ENCODE measurements around the gene SUDS3. TPM values are rescaled to one million over a fixed set of nuclear protein-coding genes. Genes with fewer than 3 reads are reported as not detected.

SUDS3 gene
- total and polyA plus RNA-seq, 4 donors: 6.7 to 22.8 (median 12.3) TPM

- Histone ChIP-seq H3K27me3 (ENCODE audit: control insufficient read depth in 4 of 4, insufficient read depth in 4 of 4, low read length in 3 of 4) (no peaks in the 10 kb centered on the region), H3K9me3 (ENCODE audit: control insufficient read depth in 4 of 4, low read length in 3 of 4) (no peaks in the 10 kb centered on the region), H3K27ac (ENCODE audit: low read depth in 1 of 2, low read length in 2 of 2) (no peak overlapping the region), H3K36me3 (ENCODE audit: control insufficient read depth in 4 of 4, insufficient read depth in 3 of 4, low read depth in 1 of 4, low read length in 3 of 4) (no peaks in the 10 kb centered on the region), H3K4me1 (ENCODE audit: control insufficient read depth in 4 of 4, insufficient read depth in 4 of 4, low read length in 3 of 4) (no peaks in the 10 kb centered on the region), H3K4me3 (ENCODE audit: low read depth in 1 of 3, low read length in 3 of 3) (no peak overlapping the region), H3K9ac (ENCODE audit: low read depth in 1 of 2, low read length in 2 of 2) (no peak overlapping the region)
- 40% methylated on average over 2 of the region's 2 CpGs for WGBS
- no peak for TF ChIP-seq JUND (IDR thresholded peaks at IDR 0.05)
- no peak for TF ChIP-seq NR2F2 (IDR thresholded peaks at IDR 0.05)
- no peak for DNase-seq (ENCODE audit: low spot score)
These were observed 34.3 kb upstream of the SUDS3 start for GRCh38 chr12:118342090-118342489.

- DNase-seq (ENCODE audit: low spot score): no peak
- H3K4me1 ChIP-seq (ENCODE audit: control insufficient read depth in 4 of 4, insufficient read depth in 4 of 4, low read length in 3 of 4): peaks cover 0 to 3% (median 0%) of the 10 kb centered on the region in 4 donors
- H3K9me3 ChIP-seq (ENCODE audit: control insufficient read depth in 4 of 4, low read length in 3 of 4): no peaks in the 10 kb centered on the region
- no peaks in the 10 kb centered on the region for H3K27me3 ChIP-seq (ENCODE audit: control insufficient read depth in 4 of 4, insufficient read depth in 4 of 4, low read length in 3 of 4)
- no peak overlapping the region for H3K4me3 ChIP-seq (ENCODE audit: low read depth in 1 of 3, low read length in 3 of 3)
- TF ChIP-seq YY1 (IDR thresholded peaks at IDR 0.05) (no peak), ZBTB33 (IDR thresholded peaks at IDR 0.05) (no peak), SP1 (IDR thresholded peaks at IDR 0.05) (no peak), HNF4A (conservative IDR thresholded peaks at IDR 0.05) (no peak), MAX (IDR thresholded peaks at IDR 0.05) (no peak), JUND (IDR thresholded peaks at IDR 0.05) (no peak)
- no peak overlapping the region for H3K27ac ChIP-seq (ENCODE audit: low read depth in 1 of 2, low read length in 2 of 2)
- H3K36me3 ChIP-seq (ENCODE audit: control insufficient read depth in 4 of 4, insufficient read depth in 3 of 4, low read depth in 1 of 4, low read length in 3 of 4): no peaks in the 10 kb centered on the region
- no peak overlapping the region for H3K9ac ChIP-seq (ENCODE audit: low read depth in 1 of 2, low read length in 2 of 2)
These were observed 31.5 kb upstream of the SUDS3 start for GRCh38 chr12:118344829-118345228.

GRCh38 chr12:118345355-118345754 lies 31.0 kb upstream of the SUDS3 start:
- TF ChIP-seq YY1 (IDR thresholded peaks at IDR 0.05) (no peak), HNF4G (IDR thresholded peaks at IDR 0.05) (no peak), ATF3 (IDR thresholded peaks at IDR 0.05) (no peak), RAD21 (IDR thresholded peaks at IDR 0.05) (no peak), NR2F2 (IDR thresholded peaks at IDR 0.05) (no peak), CTCF (IDR thresholded peaks at IDR 0.05; ENCODE audit: low read depth, low read length, missing input control) (no peak), FOXA1 (IDR thresholded peaks at IDR 0.05) (no peak), FOXA2 (IDR thresholded peaks at IDR 0.05) (no peak), REST (IDR thresholded peaks at IDR 0.05) (no peak)
- WGBS: 39% methylated on average over 1 of the region's 1 CpG
- Histone ChIP-seq H3K36me3 (ENCODE audit: control insufficient read depth in 4 of 4, insufficient read depth in 3 of 4, low read depth in 1 of 4, low read length in 3 of 4) (no peaks in the 10 kb centered on the region), H3K9ac (ENCODE audit: low read depth in 1 of 2, low read length in 2 of 2) (no peak overlapping the region), H3K27me3 (ENCODE audit: control insufficient read depth in 4 of 4, insufficient read depth in 4 of 4, low read length in 3 of 4) (no peaks in the 10 kb centered on the region), H3K4me3 (ENCODE audit: low read depth in 1 of 3, low read length in 3 of 3) (no peak overlapping the region), H3K9me3 (ENCODE audit: control insufficient read depth in 4 of 4, low read length in 3 of 4) (no peaks in the 10 kb centered on the region), H3K27ac (ENCODE audit: low read depth in 1 of 2, low read length in 2 of 2) (no peak overlapping the region), H3K4me1 (ENCODE audit: control insufficient read depth in 4 of 4, insufficient read depth in 4 of 4, low read length in 3 of 4) (peaks cover 0 to 3% (median 0%) of the 10 kb centered on the region in 4 donors)
- no peak for DNase-seq (ENCODE audit: low spot score)
